Stomach smooth muscle (tissue), 2 donors: ENCODE results near the gene RAB4A.

Experiments
- H3K27ac ChIP-seq: one replicate; pipeline ENCODE4 v1.7.0; 2013; ENCODE audit warnings: mild to moderate bottlenecking, low read length, inconsistent platforms
- H3K27me3 ChIP-seq, 2 donors: one replicate each; pipeline ENCODE4 v1.7.0; 2013; ENCODE audit warnings: low read length in 2 of 2; ENCODE audit not compliant: insufficient read depth in 2 of 2, control insufficient read depth in 1 of 2
- H3K36me3 ChIP-seq, 2 donors: one replicate each; pipeline ENCODE4 v1.7.0; 2013; ENCODE audit warnings: low read length in 2 of 2; ENCODE audit not compliant: control insufficient read depth in 2 of 2, insufficient read depth in 2 of 2
- H3K4me1 ChIP-seq: one replicate; pipeline ENCODE4 v1.7.0; 2013; ENCODE audit warnings: low read length; ENCODE audit not compliant: control insufficient read depth, insufficient read depth
- H3K4me3 ChIP-seq, 2 donors: one replicate each; pipeline ENCODE4 v1.7.0; 2013; ENCODE audit warnings: low read length in 2 of 2
- H3K9ac ChIP-seq, 2 donors: one replicate each; pipeline ENCODE4 v1.7.0; 2013; ENCODE audit warnings: low read length in 2 of 2, mild to moderate bottlenecking in 1 of 2
- H3K9me3 ChIP-seq, 2 donors: one replicate each; pipeline ENCODE4 v1.7.0; 2013; ENCODE audit warnings: low read length in 2 of 2; ENCODE audit not compliant: control insufficient read depth in 2 of 2
- donor health status: healthy.
- donor health status: Pancreatic carcinoma.

RAB4A gene

GRCh38 chr1:229349463-229350385 lies 78.8 kb downstream of the RAB4A start:
- H3K4me3 ChIP-seq: no peak overlapping the region
- H3K36me3 ChIP-seq: no peaks in the 10 kb centered on the region
- peaks cover 0 to 4% of the 10 kb centered on the region in 2 donors for H3K9me3 ChIP-seq
- no peaks in the 10 kb centered on the region for H3K4me1 ChIP-seq
- H3K27ac ChIP-seq: no peak overlapping the region
- peaks cover 3 to 4% of the 10 kb centered on the region in 2 donors for H3K27me3 ChIP-seq
- no peak overlapping the region for H3K9ac ChIP-seq

DNA sequence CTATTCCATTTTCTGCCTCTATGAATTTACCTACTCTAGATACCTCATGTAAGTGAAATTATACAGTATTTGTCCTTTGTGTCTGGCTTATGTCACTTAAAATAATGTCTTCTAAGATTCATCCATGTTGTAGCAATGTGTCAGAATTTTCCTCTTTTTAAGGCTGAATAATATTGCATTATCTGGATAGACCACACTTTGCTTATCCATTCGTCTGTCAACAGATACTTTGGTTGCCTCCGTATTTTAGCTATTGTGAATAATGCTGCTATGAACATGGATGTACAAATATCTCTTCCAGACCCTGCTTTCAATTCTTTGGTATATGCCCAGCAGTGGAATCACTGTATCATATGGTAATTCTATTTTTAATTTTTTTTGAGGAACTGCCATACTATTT lies 82.1 kb downstream of the RAB4A start:
- Histone ChIP-seq H3K9ac (no peak overlapping the region), H3K27ac (no peak overlapping the region), H3K9me3 (peaks cover 4% of the 10 kb centered on the region in 2 donors), H3K27me3 (peaks cover 0 to 4% of the 10 kb centered on the region in 2 donors), H3K4me3 (no peak overlapping the region), H3K4me1 (no peaks in the 10 kb centered on the region), H3K36me3 (no peaks in the 10 kb centered on the region)

DNA sequence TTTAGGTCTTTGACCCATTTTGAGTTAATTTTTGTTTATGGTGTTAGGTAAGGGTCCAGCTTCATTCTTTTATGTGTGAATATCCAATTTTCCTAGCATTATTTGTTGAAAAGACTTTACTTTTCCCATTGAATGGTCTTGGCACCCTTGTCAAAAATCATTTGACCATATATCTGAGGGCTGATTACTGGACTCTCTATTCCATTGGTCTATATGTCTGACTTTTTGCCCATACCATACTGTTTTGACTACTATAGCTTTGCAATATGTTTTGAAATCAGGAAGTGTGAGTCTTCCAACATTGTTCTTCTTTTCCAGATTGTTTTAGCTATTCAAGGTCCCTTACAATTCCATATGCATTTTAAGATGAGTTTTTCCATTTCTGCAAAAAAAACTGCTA lies 83.3 kb downstream of the RAB4A start:
- Histone ChIP-seq H3K27me3 (peaks cover 0 to 4% of the 10 kb centered on the region in 2 donors), H3K27ac (no peak overlapping the region), H3K36me3 (no peaks in the 10 kb centered on the region), H3K4me3 (no peak overlapping the region), H3K9ac (no peak overlapping the region), H3K4me1 (no peaks in the 10 kb centered on the region), H3K9me3 (peaks cover 4% of the 10 kb centered on the region in 2 donors)
